SK-N-SH (cell line): ENCODE results near the gene TRPT1. TPM values are rescaled to one million over a fixed set of nuclear protein-coding genes. Genes with fewer than 3 reads are reported as not detected.

Experiments used
- CTCF ChIA-PET: fragments of 300-600, 350-600 bp; formaldehyde crosslinking; extraction: SDS; loops from one replicate; lab custom pipeline; 2021; lab: Yijun Ruan, JAX
- POLR2A ChIA-PET: fragments of 350-600 bp; sonication (Branson Sonifier 250); formaldehyde crosslinking; extraction: SDS; loops from one replicate; lab custom pipeline; 2020; ENCODE audit warnings: antibody characterized with exemption, inconsistent platforms; lab: Yijun Ruan, JAX
- DNase-seq: peaks from one replicate; pipeline ENCODE4 v3.0.0; 2012
- H2AFZ ChIP-seq: fragments of 200-600 bp; sonication (generic); 2 replicates; pipeline ENCODE4 v1.8.1; 2016; ENCODE audit warnings: antibody characterized with exemption, mild to moderate bottlenecking, low read depth
- H3F3A ChIP-seq: fragments of 200-600 bp; sonication (generic); replicated peaks from 2 replicates; pipeline ENCODE3; 2016; ENCODE audit warnings: antibody characterized with exemption, mild to moderate bottlenecking; ENCODE audit not compliant: insufficient read depth
- H3K27ac ChIP-seq, 2 experiments: fragments of 200-500 bp in 1 of 2; fragments of 200-600 bp in 1 of 2; sonication (Bioruptor generic) in 1 of 2; sonication (generic), shearing (Covaris generic) in 1 of 2; 2 replicates each; pipeline versions ENCODE4 v1.5.1 to v1.6.1; 2014 to 2016; ENCODE audit warnings: low read depth in 2 of 2, inconsistent platforms in 1 of 2, low read length in 1 of 2, mild to moderate bottlenecking in 1 of 2, mixed read lengths in 1 of 2
- H3K27me3 ChIP-seq: fragments of 200-600 bp; sonication (generic), shearing (Covaris generic); 2 replicates; pipeline ENCODE4 v1.6.1; 2016; ENCODE audit warnings: mixed run types; ENCODE audit not compliant: insufficient read depth
- H3K36me3 ChIP-seq, 2 experiments: fragments of 200-500 bp in 1 of 2; fragments of 200-600 bp in 1 of 2; sonication (Bioruptor generic) in 1 of 2; sonication (generic) in 1 of 2; replicated peaks in 1 of 2; 2 replicates each; pipeline versions ENCODE3 to v1.5.1; 2014 to 2016; ENCODE audit warnings: low read length in 1 of 2, mild to moderate bottlenecking in 1 of 2; ENCODE audit not compliant: insufficient read depth in 2 of 2, control insufficient read depth in 1 of 2
- H3K4me1 ChIP-seq, 2 experiments: fragments of 200-500 bp in 1 of 2; fragments of 200-600 bp in 1 of 2; sonication (Bioruptor generic) in 1 of 2; sonication (generic), shearing (Covaris generic) in 1 of 2; 2 replicates each; pipeline versions ENCODE4 v1.5.1 to v1.6.1; 2014 to 2016; ENCODE audit warnings: low read depth in 1 of 2, low read length in 1 of 2, mixed run types in 1 of 2; ENCODE audit not compliant: insufficient read depth in 2 of 2, control insufficient read depth in 1 of 2
- H3K4me2 ChIP-seq: fragments of 200-600 bp; sonication (generic), shearing (Covaris generic); 2 replicates; pipeline ENCODE4 v1.6.1; 2017; ENCODE audit warnings: mixed run types
- H3K4me3 ChIP-seq, 2 experiments: fragments of 200-500 bp in 1 of 2; fragments of 200-600 bp in 1 of 2; sonication (Bioruptor generic) in 1 of 2; sonication (generic), shearing (Covaris generic) in 1 of 2; 2 replicates each; pipeline versions ENCODE4 v1.5.1 to v1.8.1; 2014 to 2016; ENCODE audit warnings: low read depth in 2 of 2, inconsistent platforms in 1 of 2, low read length in 1 of 2, mild to moderate bottlenecking in 1 of 2, mixed read lengths in 1 of 2, moderate library complexity in 1 of 2
- H3K79me2 ChIP-seq: fragments of 200-600 bp; sonication (generic); 2 replicates; pipeline ENCODE4 v1.8.1; 2017; ENCODE audit warnings: mild to moderate bottlenecking; ENCODE audit not compliant: insufficient read depth
- H3K9ac ChIP-seq: fragments of 200-600 bp; sonication (generic); 2 replicates; pipeline ENCODE4 v1.6.1; 2017; ENCODE audit warnings: mixed run types
- H3K9me2 ChIP-seq: fragments of 200-600 bp; sonication (generic); 2 replicates; pipeline ENCODE4 v1.6.1; 2017; ENCODE audit warnings: mixed run types
- H3K9me3 ChIP-seq: fragments of 200-600 bp; sonication (generic); 2 replicates; pipeline ENCODE4 v1.6.1; 2017; ENCODE audit warnings: mixed run types, mild to moderate bottlenecking, moderate library complexity
- H4K20me1 ChIP-seq: fragments of 200-600 bp; sonication (generic); 2 replicates; pipeline ENCODE4 v1.6.1; 2017; ENCODE audit warnings: mild to moderate bottlenecking, mixed run types; ENCODE audit not compliant: insufficient read depth
- CHD2 ChIP-seq: fragments of 150-350 bp; IDR thresholded peaks from 2 replicates; pipeline ENCODE4 v1.6.1; 2018; ENCODE audit warnings: low read length; ENCODE audit not compliant: partially characterized antibody
- EP300 ChIP-seq, 2 experiments: IDR thresholded peaks; 2 replicates each; pipeline versions ENCODE4 v1.4.0 to v1.6.1; 2012; ENCODE audit warnings: borderline replicate concordance in 1 of 2, low read depth in 1 of 2, low read length in 1 of 2
- FOSL2 ChIP-seq: IDR thresholded peaks from 2 replicates; pipeline ENCODE4 v1.4.0; 2012; ENCODE audit warnings: low read depth, mild to moderate bottlenecking, moderate library complexity, borderline replicate concordance
- FOXM1 ChIP-seq: IDR thresholded peaks from 2 replicates; pipeline ENCODE4 v1.4.0; 2012; ENCODE audit warnings: low read depth, mild to moderate bottlenecking
- IRF3 ChIP-seq: fragments of 150-350 bp; IDR thresholded peaks from 2 replicates; pipeline ENCODE4 v1.6.1; 2016; ENCODE audit warnings: mild to moderate bottlenecking, low read depth, low read length
- JUND ChIP-seq: IDR thresholded peaks from 2 replicates; pipeline ENCODE4 v1.4.0; 2012
- MEF2A ChIP-seq: IDR thresholded peaks from 2 replicates; pipeline ENCODE4 v1.4.0; 2012; ENCODE audit warnings: low read depth, borderline replicate concordance
- NFIC ChIP-seq: IDR thresholded peaks from 2 replicates; pipeline ENCODE4 v1.4.0; 2012; ENCODE audit warnings: borderline replicate concordance
- NRF1 ChIP-seq: IDR thresholded peaks from 2 replicates; pipeline ENCODE4 v1.6.1; 2012; ENCODE audit warnings: low read depth, mild to moderate bottlenecking, low read length
- POLR2AphosphoS5 ChIP-seq: IDR thresholded peaks from 2 replicates; pipeline ENCODE4 v1.6.1; 2012; ENCODE audit warnings: low read depth, low read length
- RAD21 ChIP-seq: IDR thresholded peaks from 2 replicates; pipeline ENCODE4 v1.6.1; 2012; ENCODE audit warnings: mild to moderate bottlenecking, low read length
- RCOR1 ChIP-seq: fragments of 150-350 bp; IDR thresholded peaks from 2 replicates; pipeline ENCODE4 v1.6.1; 2017; ENCODE audit warnings: antibody characterized with exemption, low read length
- REST ChIP-seq: IDR thresholded peaks from 2 replicates; pipeline ENCODE4 v1.6.1; 2012; ENCODE audit warnings: mild to moderate bottlenecking, low read depth, low read length, moderate library complexity
- RFX5 ChIP-seq: IDR thresholded peaks from 2 replicates; pipeline ENCODE4 v1.6.1; 2012; ENCODE audit warnings: mild to moderate bottlenecking, improper control_type of control experiment, low read length
- SIN3A ChIP-seq: IDR thresholded peaks from 2 replicates; pipeline ENCODE4 v1.6.1; 2012; ENCODE audit warnings: low read depth, mild to moderate bottlenecking, low read length, moderate library complexity, borderline replicate concordance
- TAF1 ChIP-seq: IDR thresholded peaks from 2 replicates; pipeline ENCODE4 v1.6.1; 2012; ENCODE audit warnings: low read depth, mild to moderate bottlenecking, low read length, moderate library complexity, borderline replicate concordance
- TCF12 ChIP-seq: IDR thresholded peaks from 2 replicates; pipeline ENCODE4 v1.4.0; 2012
- TEAD4 ChIP-seq: IDR thresholded peaks from 2 replicates; pipeline ENCODE4 v1.4.0; 2012; ENCODE audit warnings: mild to moderate bottlenecking, borderline replicate concordance; ENCODE audit not compliant: insufficient read depth
- USF1 ChIP-seq: IDR thresholded peaks from 2 replicates; pipeline ENCODE4 v1.4.0; 2012; ENCODE audit warnings: low read depth, borderline replicate concordance
- WGBS: methylation state at CpG from one replicate; pipeline ENCODE4 v1.1.6; 2017; ENCODE audit warnings: low lambda C conversion rate; 5-methylcytosine and 5-hydroxymethylcytosine counted together
- polyA plus RNA-seq, 3 experiments: library from polyadenylated mRNA; depleted of rRNA; stranded (reverse); fragments of >200 nt; gene quantifications; 2 replicates each; pipeline ENCODE4 v1.2.3, GENCODE V29; 2012
- TF ChIP-seq, protein P1 (sequence below): IDR thresholded peaks from 2 replicates; pipeline ENCODE4; 2012

Gene TRPT1
- polyA plus RNA-seq, 1 of the 3 experiments (the other 2 are of a cell fraction) = 62.4 TPM

- Histone ChIP-seq H4K20me1 (no peaks in the 10 kb centered on the region), H3F3A (peaks cover 2% of the 10 kb centered on the region), H3K4me3 (no peak overlapping the region), H3K4me1 (peaks cover 4 to 37% of the 10 kb centered on the region in 2 experiments; a peak in 2 of 4 replicates), H3K79me2 (peaks cover 27% of the 10 kb centered on the region), H3K9me3 (no peaks in the 10 kb centered on the region), H3K27me3 (no peaks in the 10 kb centered on the region), H3K9ac (no peak overlapping the region), H3K36me3 (peaks cover 0 to 10% of the 10 kb centered on the region in 2 experiments), H3K27ac (no peak overlapping the region), H3K4me2 (no peak overlapping the region), H3K9me2 (no peaks in the 10 kb centered on the region), H2AFZ (no peak overlapping the region)
- POLR2A ChIA-PET = interaction anchor here (1.0 kb wide), 1 partner anchor 37 kb away, joined by 3 read pairs; the partner anchor contains the start of gene STIP1
- TF ChIP-seq RFX5 = no peak
- TF ChIP-seq SIN3A = no peak
- no peak for TF ChIP-seq CHD2
- no peak for TF ChIP-seq MEF2A
- no peak for TF ChIP-seq EP300 (IDR thresholded peaks at IDR 0.05; ENCODE audit: borderline replicate concordance in 1 of 2, low read depth in 1 of 2, low read length in 1 of 2)
- no peak for TF ChIP-seq USF1
- TF ChIP-seq TAF1 = no peak
- TF ChIP-seq POLR2AphosphoS5 = no peak
- TF ChIP-seq FOSL2 = no peak
- no peak for TF ChIP-seq JUND
- no peak for TF ChIP-seq TEAD4
- TF ChIP-seq NFIC = no peak
- no peak for TF ChIP-seq NRF1
- TF ChIP-seq, protein P1, sequence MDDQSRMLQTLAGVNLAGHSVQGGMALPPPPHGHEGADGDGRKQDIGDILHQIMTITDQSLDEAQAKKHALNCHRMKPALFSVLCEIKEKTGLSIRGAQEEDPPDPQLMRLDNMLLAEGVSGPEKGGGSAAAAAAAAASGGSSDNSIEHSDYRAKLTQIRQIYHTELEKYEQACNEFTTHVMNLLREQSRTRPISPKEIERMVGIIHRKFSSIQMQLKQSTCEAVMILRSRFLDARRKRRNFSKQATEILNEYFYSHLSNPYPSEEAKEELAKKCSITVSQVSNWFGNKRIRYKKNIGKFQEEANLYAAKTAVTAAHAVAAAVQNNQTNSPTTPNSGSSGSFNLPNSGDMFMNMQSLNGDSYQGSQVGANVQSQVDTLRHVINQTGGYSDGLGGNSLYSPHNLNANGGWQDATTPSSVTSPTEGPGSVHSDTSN = no peak
- TF ChIP-seq FOXM1 = no peak
- no peak for TF ChIP-seq RCOR1
- 95% methylated on average over 9 of the region's 9 CpGs for WGBS
- no peak for DNase-seq
- CTCF ChIA-PET = interaction anchor here (1.0 to 5.2 kb wide), 4 partner anchors 18 to 385 kb away, joined by 3 to 36 read pairs (median 14); partner anchors contain the start of gene PLCB3
Measured at GRCh38 chr11:64222651-64223000, 3.4 kb downstream of the TRPT1 start.

- Histone ChIP-seq H3K36me3 (peaks cover 0 to 10% of the 10 kb centered on the region in 2 experiments), H3F3A (peaks cover 2% of the 10 kb centered on the region), H3K27ac (no peak overlapping the region), H3K9ac (no peak overlapping the region), H3K4me3 (no peak overlapping the region), H3K27me3 (no peaks in the 10 kb centered on the region), H3K4me2 (no peak overlapping the region), H3K9me3 (no peaks in the 10 kb centered on the region), H3K9me2 (no peaks in the 10 kb centered on the region), H3K79me2 (peaks cover 10% of the 10 kb centered on the region; the same call in 1 of the 2 replicates), H2AFZ (no peak overlapping the region), H3K4me1 (peaks cover 0 to 27% of the 10 kb centered on the region in 2 experiments; a peak in 2 of 4 replicates), H4K20me1 (no peaks in the 10 kb centered on the region)
- ChIA-PET POLR2A (interaction anchor here (1.3 kb wide), 1 partner anchor 9 kb away, joined by 3 read pairs; no protein-coding TSS in a partner anchor), CTCF (interaction anchor here (0.9 kb wide), 1 partner anchor 11 kb away, joined by 3 read pairs; no protein-coding TSS in a partner anchor)
- 93% methylated on average over 8 of the region's 14 CpGs for WGBS
- no peak for DNase-seq
- TF ChIP-seq IRF3 (no peak), REST (no peak), TCF12 (no peak), RAD21 (no peak), TEAD4 (no peak)
Measured at GRCh38 chr11:64220798-64221197, 5.2 kb downstream of the TRPT1 start.
